Adrenal gland (tissue), 5 donors: ENCODE measurements around the gene ELK1.

Experiments used
- POLR2A ChIP-seq, 2 donors: fragments of 450-650 bp; IDR thresholded peaks; one replicate each; pipeline ENCODE4 v1.6.1; 2017; ENCODE audit warnings: antibody characterized with exemption in 2 of 2, mild to moderate bottlenecking in 2 of 2, moderate library complexity in 1 of 2
- TF ChIP-seq, protein P1 (sequence below), 6 experiments: fragments of 450-650 bp in 4 of 6; fragments of 200-600 bp in 2 of 6; sonication (generic) in 1 of 6; IDR thresholded peaks; 1 replicate in 5 of 6; 2 replicates in 1 of 6; pipeline versions ENCODE4 v1.5.1 to v1.8.0; 2016 to 2021; ENCODE audit warnings: antibody characterized with exemption in 6 of 6, mild to moderate bottlenecking in 2 of 6, moderate library complexity in 1 of 6
- donor health status: DM: no; HTN: no; CAD: no.

DNA sequence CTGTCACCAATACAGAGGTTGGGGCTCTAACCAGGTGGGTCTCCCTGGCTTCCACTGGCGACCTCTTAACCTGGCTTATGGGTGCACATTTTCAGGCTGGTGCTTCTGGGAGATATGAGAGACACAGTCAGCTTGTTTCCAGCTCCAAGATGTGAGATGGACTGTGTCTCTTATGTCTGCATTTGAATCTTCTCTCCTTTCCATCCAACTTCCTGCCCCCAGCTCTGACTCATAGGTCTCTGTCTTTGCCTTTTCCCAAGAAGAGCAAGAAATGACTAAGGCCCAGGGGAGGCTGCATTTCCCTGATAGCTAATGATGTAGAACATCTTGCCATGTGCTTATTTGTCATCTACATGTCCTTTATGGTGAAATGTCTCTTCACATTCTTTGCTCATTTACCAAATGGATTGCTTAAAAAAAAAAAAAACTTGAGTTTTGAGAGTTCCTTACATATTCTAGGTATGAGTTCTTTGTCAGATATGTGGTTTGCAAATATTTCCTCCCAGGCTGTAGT, 11.8 kb upstream of the ELK1 start:
- no peak for TF ChIP-seq POLR2A (IDR thresholded peaks at IDR 0.05)
- TF ChIP-seq, protein P1, sequence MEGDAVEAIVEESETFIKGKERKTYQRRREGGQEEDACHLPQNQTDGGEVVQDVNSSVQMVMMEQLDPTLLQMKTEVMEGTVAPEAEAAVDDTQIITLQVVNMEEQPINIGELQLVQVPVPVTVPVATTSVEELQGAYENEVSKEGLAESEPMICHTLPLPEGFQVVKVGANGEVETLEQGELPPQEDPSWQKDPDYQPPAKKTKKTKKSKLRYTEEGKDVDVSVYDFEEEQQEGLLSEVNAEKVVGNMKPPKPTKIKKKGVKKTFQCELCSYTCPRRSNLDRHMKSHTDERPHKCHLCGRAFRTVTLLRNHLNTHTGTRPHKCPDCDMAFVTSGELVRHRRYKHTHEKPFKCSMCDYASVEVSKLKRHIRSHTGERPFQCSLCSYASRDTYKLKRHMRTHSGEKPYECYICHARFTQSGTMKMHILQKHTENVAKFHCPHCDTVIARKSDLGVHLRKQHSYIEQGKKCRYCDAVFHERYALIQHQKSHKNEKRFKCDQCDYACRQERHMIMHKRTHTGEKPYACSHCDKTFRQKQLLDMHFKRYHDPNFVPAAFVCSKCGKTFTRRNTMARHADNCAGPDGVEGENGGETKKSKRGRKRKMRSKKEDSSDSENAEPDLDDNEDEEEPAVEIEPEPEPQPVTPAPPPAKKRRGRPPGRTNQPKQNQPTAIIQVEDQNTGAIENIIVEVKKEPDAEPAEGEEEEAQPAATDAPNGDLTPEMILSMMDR (IDR thresholded peaks at IDR 0.05), result no peak
